Cerebellar cortex (tissue), 1 donor: ENCODE data around the gene FERD3L.
"Not testable (repeated sequence)": the region's sequence is repeated elsewhere in the genome, so short reads cannot be mapped to it uniquely, and the experiment has no call there.

Source experiments
- DNase-seq: peaks from one replicate; pipeline ENCODE4 v3.0.0-alpha.2; 2015; ENCODE audit warnings: low spot score

The FERD3L gene

GRCh38 chr7:19144661-19145433 lies at the start of gene FERD3L:
Gene FERD3L, minus strand, starts transcription at chr7:19145421. Its CDS starts 59 bp downstream, at chr7:19145362.
- no peak for DNase-seq

GRCh38 chr7:19194417-19194816 lies 49.2 kb upstream of the FERD3L start:
- not testable (repeated sequence) for DNase-seq

- DNase-seq: no peak
Measured at GRCh38 chr7:19181634-19182033, 36.4 kb upstream of the FERD3L start.

GRCh38 chr7:19178595-19178994 lies 33.4 kb upstream of the FERD3L start:
- DNase-seq: no peak

GRCh38 chr7:19177269-19177668 lies 32.0 kb upstream of the FERD3L start:
- no peak for DNase-seq

- DNase-seq: no peak
Measured at GRCh38 chr7:19175241-19175640, 30.0 kb upstream of the FERD3L start.

- DNase-seq: no peak
Measured at GRCh38 chr7:19161671-19162070, 16.4 kb upstream of the FERD3L start.

- no peak for DNase-seq
Measured at GRCh38 chr7:19146699-19147098, 1.5 kb upstream of the FERD3L start.

- no peak for DNase-seq
Measured at GRCh38 chr7:19145434-19146115, 354 bp upstream of the FERD3L start.

- no peak for DNase-seq
Measured at GRCh38 chr7:19143881-19144574, 1.2 kb downstream of the FERD3L start.

- DNase-seq: no peak
Measured at GRCh38 chr7:19139706-19140327, 5.4 kb downstream of the FERD3L start.

GRCh38 chr7:19133886-19134285 lies 11.3 kb downstream of the FERD3L start:
- no peak for DNase-seq

GRCh38 chr7:19133390-19133789 lies 11.8 kb downstream of the FERD3L start:
- no peak for DNase-seq

GRCh38 chr7:19128856-19129255 lies 16.4 kb downstream of the FERD3L start:
- DNase-seq: no peak

- peak; percentile 2 for DNase-seq
Measured at GRCh38 chr7:19121977-19122588, 23.1 kb downstream of the FERD3L start.

GRCh38 chr7:19119870-19120486 lies 25.2 kb downstream of the FERD3L start:
- DNase-seq: no peak

GRCh38 chr7:19119372-19119771 lies 25.8 kb downstream of the FERD3L start:
- no peak for DNase-seq

- no peak for DNase-seq
Measured at GRCh38 chr7:19118636-19119371, 26.4 kb downstream of the FERD3L start.

- no peak for DNase-seq
Measured at GRCh38 chr7:19117870-19118608, 27.2 kb downstream of the FERD3L start.
